ENCODE data around the gene SIGLEC6.

DNA sequence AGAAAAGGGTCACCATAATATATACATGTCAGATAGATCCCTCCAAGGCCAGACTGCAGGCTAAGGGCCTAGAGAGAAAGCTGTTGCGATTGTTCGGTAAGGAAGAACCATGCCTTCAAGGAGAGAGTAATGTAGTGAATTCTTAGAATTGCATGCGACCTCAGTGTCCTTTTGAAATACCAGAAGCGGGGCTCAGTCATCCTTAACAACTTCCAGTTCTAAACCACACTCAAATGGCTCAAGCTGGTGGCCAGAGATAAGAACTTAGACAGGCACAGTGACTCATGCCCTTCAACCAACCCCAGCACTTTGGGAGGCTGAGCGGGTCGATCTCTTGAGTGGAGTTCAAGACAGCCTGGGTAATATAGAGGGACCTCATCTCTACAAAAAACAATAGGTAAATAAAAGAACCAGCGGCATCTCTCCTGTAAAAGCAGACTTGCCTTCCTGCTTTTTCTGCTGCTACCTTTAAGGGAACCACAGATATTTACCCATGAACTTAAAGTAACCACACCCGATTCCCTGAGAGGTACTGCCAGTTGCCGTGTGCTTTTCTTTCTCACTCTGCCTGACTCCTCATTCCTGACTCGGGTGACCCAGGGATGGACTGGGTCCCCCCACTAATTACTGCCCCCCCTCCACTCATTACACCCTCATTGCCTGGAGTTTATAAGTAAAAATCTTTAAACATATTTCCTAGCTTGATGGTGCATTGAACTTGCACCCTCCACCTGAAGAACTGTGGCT lies 15.4 kb upstream of the SIGLEC6 start:
- TF ChIP-seq, protein P1, sequence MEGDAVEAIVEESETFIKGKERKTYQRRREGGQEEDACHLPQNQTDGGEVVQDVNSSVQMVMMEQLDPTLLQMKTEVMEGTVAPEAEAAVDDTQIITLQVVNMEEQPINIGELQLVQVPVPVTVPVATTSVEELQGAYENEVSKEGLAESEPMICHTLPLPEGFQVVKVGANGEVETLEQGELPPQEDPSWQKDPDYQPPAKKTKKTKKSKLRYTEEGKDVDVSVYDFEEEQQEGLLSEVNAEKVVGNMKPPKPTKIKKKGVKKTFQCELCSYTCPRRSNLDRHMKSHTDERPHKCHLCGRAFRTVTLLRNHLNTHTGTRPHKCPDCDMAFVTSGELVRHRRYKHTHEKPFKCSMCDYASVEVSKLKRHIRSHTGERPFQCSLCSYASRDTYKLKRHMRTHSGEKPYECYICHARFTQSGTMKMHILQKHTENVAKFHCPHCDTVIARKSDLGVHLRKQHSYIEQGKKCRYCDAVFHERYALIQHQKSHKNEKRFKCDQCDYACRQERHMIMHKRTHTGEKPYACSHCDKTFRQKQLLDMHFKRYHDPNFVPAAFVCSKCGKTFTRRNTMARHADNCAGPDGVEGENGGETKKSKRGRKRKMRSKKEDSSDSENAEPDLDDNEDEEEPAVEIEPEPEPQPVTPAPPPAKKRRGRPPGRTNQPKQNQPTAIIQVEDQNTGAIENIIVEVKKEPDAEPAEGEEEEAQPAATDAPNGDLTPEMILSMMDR (IDR thresholded peaks at IDR 0.05), result no peak
- TF ChIP-seq, protein P2, sequence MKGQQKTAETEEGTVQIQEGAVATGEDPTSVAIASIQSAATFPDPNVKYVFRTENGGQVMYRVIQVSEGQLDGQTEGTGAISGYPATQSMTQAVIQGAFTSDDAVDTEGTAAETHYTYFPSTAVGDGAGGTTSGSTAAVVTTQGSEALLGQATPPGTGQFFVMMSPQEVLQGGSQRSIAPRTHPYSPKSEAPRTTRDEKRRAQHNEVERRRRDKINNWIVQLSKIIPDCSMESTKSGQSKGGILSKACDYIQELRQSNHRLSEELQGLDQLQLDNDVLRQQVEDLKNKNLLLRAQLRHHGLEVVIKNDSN (CRISPR knock-in tag; IDR thresholded peaks at IDR 0.05), result no peak
- TF ChIP-seq GABPB1 (CRISPR knock-in tag; IDR thresholded peaks at IDR 0.05) (no peak), IRF2 (CRISPR knock-in tag; IDR thresholded peaks at IDR 0.05; ENCODE audit: borderline replicate concordance, low read depth) (no peak), RELA (CRISPR knock-in tag; IDR thresholded peaks at IDR 0.05; ENCODE audit: borderline replicate concordance) (no peak), NFE2L1 (CRISPR knock-in tag; IDR thresholded peaks at IDR 0.05) (no peak), ZNF423 (CRISPR knock-in tag; IDR thresholded peaks at IDR 0.05) (no peak), JUN (CRISPR knock-in tag; IDR thresholded peaks at IDR 0.05) (no peak), ESRRA (CRISPR knock-in tag; IDR thresholded peaks at IDR 0.05; ENCODE audit: borderline replicate concordance) (no peak)
- TF ChIP-seq, protein P3, sequence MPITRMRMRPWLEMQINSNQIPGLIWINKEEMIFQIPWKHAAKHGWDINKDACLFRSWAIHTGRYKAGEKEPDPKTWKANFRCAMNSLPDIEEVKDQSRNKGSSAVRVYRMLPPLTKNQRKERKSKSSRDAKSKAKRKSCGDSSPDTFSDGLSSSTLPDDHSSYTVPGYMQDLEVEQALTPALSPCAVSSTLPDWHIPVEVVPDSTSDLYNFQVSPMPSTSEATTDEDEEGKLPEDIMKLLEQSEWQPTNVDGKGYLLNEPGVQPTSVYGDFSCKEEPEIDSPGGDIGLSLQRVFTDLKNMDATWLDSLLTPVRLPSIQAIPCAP (CRISPR knock-in tag; IDR thresholded peaks at IDR 0.05), result no peak
- TF ChIP-seq, protein P4, sequence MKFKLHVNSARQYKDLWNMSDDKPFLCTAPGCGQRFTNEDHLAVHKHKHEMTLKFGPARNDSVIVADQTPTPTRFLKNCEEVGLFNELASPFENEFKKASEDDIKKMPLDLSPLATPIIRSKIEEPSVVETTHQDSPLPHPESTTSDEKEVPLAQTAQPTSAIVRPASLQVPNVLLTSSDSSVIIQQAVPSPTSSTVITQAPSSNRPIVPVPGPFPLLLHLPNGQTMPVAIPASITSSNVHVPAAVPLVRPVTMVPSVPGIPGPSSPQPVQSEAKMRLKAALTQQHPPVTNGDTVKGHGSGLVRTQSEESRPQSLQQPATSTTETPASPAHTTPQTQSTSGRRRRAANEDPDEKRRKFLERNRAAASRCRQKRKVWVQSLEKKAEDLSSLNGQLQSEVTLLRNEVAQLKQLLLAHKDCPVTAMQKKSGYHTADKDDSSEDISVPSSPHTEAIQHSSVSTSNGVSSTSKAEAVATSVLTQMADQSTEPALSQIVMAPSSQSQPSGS (CRISPR knock-in tag; IDR thresholded peaks at IDR 0.05; ENCODE audit: borderline replicate concordance, low read depth), result no peak
- TF ChIP-seq, protein P5, sequence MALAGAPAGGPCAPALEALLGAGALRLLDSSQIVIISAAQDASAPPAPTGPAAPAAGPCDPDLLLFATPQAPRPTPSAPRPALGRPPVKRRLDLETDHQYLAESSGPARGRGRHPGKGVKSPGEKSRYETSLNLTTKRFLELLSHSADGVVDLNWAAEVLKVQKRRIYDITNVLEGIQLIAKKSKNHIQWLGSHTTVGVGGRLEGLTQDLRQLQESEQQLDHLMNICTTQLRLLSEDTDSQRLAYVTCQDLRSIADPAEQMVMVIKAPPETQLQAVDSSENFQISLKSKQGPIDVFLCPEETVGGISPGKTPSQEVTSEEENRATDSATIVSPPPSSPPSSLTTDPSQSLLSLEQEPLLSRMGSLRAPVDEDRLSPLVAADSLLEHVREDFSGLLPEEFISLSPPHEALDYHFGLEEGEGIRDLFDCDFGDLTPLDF (CRISPR knock-in tag; IDR thresholded peaks at IDR 0.05), result no peak

Data from WTC11 (cell line).